GM12891 (cell line): ENCODE data around the gene EPX. TPM values are rescaled to one million over a fixed set of nuclear protein-coding genes. Genes with fewer than 3 reads are reported as not detected.
"Not testable (repeated sequence)": the region's sequence is repeated elsewhere in the genome, so short reads cannot be mapped to it uniquely, and the experiment has no call there.

Source experiments
- DNase-seq: peaks from one replicate; pipeline ENCODE4 v3.0.0; 2011; ENCODE audit warnings: low spot score; ENCODE audit not compliant: insufficient read length
- FAIRE-seq: peaks from 2 replicates; lab custom pipeline; 2011; peaks lifted over from hg19 to GRCh38; lab: Jason Lieb, UNC
- PAX5 ChIP-seq: IDR thresholded peaks from 2 replicates; pipeline ENCODE4 v1.6.1; 2011; ENCODE audit warnings: low read length, moderate library complexity, mild to moderate bottlenecking; ENCODE audit not compliant: insufficient read depth, severe bottlenecking
- POLR2A ChIP-seq: IDR thresholded peaks from 2 replicates; pipeline ENCODE4 v1.6.1; 2011; ENCODE audit warnings: low read depth, low read length, control low read depth
- POLR2AphosphoS5 ChIP-seq: IDR thresholded peaks from 2 replicates; pipeline ENCODE4 v1.6.1; 2011; ENCODE audit warnings: low read depth, low read length, control low read depth
- POU2F2 ChIP-seq: IDR thresholded peaks from 2 replicates; pipeline ENCODE4 v1.6.1; 2011; ENCODE audit warnings: low read depth, mild to moderate bottlenecking, control low read depth, low read length, moderate library complexity
- SPI1 ChIP-seq: IDR thresholded peaks from 2 replicates; pipeline ENCODE4 v1.6.1; 2011; ENCODE audit warnings: low read depth, low read length, control low read depth
- TAF1 ChIP-seq: IDR thresholded peaks from 2 replicates; pipeline ENCODE4 v1.6.1; 2011; ENCODE audit warnings: low read depth, low read length, control low read depth
- polyA plus RNA-seq: library from polyadenylated mRNA; unstranded; fragments of >200 nt; gene quantifications from one replicate; pipeline ENCODE4 v1.2.1, GENCODE V29; 2012; ENCODE audit warnings: low read depth, missing spikeins, inconsistent platforms; ENCODE audit not compliant: missing spikeins

EPX gene
- 0.05 TPM for polyA plus RNA-seq

GRCh38 chr17:58192612-58193011, at the start of gene EPX:
EPX (plus strand) TSS chr17:58192726; CDS start chr17:58192847, 121 bp downstream.
- TF ChIP-seq POLR2AphosphoS5, result no peak
- TF ChIP-seq POLR2A, result no peak
- TF ChIP-seq TAF1, result no peak
- TF ChIP-seq POU2F2, result no peak
- DNase-seq, result no peak
- FAIRE-seq, result no peak

DNA sequence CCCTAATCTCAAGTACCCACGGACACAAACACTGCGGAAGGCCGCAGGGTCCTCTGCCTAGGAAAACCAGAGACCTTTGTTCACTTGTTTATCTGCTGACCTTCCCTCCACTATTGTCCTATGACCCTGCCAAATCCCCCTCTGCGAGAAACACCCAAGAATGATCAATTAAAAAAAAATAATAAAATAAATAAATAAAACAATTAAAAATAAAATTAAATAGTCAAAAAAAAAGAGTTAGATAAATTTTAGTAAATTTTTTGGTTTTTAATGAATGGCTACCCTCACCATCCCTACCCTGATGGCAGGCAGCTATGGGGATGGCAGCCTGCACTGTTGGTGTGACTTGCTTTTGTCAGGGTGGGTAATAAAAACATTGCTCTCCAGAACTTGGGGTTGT, 49.2 kb upstream of the EPX start:
- not testable (repeated sequence) for DNase-seq, FAIRE-seq

GRCh38 chr17:58144801-58145200, 47.7 kb upstream of the EPX start:
- no peak for FAIRE-seq
- no peak for TF ChIP-seq PAX5
- TF ChIP-seq POU2F2, result no peak
- no peak for TF ChIP-seq POLR2A
- TF ChIP-seq POLR2AphosphoS5, result no peak
- TF ChIP-seq TAF1, result no peak
- TF ChIP-seq SPI1, result no peak
- no peak for DNase-seq

DNA sequence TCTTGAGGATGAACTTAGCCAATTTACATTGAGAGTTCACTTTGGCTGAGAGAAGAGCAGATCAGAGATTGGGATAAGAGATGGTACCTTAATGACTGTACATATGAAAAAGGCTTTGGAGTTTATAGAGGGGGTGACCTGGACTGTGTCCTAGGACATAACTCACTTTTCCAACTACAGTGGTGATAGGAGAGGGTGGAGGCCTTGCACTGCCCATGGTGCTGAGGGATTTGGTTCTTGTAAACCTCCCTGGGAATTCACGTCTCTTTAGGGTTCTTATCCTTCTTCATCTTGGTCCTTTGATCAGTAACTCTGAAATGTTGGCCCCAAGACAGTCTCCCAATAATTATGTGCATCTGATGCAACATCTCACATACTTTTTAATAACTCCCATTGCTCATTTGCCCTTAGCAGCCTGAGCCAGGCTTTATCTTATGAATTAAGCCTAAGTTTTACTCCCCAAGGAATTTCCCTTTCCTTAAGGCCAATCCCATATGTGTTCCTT, 44.5 kb upstream of the EPX start, which contains the start of gene OR4D1:
Gene OR4D1 (plus strand): TSS at position 455 of the 505 bp plus-strand sequence. CDS start 6,770 bp downstream, outside the sequence.
- TF ChIP-seq SPI1, result no peak
- no peak for TF ChIP-seq POLR2AphosphoS5
- no peak for TF ChIP-seq TAF1
- TF ChIP-seq POLR2A, result no peak
- no peak for FAIRE-seq
- DNase-seq, result no peak

DNA sequence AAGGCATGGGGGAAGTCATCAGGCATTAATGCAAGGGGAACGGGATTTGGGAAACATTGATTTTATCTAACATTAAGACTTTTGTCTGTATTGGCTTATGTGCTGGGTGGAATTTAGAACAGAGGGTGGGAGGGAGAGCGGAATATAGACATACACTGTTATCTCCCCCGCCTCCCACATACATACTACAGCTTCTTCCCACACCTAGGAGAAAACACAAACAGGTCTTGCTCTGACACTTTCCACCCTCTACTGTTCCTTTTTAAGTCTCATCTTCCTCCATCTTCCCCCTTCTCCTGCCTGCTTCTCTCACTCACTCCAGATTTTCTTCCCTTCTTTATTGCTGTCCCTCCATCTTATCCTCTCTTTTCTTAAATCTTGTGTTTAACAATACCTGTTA, 43.9 kb upstream of the EPX start:
- DNase-seq, result no peak
- no peak for FAIRE-seq
- TF ChIP-seq TAF1 (no peak), POLR2A (no peak), POU2F2 (no peak), POLR2AphosphoS5 (no peak)

DNA sequence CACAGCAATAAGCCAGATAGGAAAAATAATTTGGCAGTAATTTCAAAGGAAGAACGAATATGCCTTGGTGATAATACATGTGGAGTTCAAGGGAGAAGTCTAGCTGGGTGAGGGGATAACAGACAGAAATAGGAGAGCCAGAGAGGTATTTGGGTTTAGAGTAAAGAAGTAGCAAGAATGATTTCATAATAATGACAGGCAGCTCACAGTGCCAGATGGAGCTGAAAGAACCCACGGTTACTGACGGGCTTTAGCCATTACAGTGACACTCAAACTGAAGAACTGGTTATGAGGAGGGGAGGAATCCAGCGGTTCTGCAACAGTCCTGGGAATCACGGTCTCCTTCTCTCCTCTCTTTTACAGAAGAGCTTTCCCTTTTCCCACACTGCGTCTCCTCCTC, 42.1 kb upstream of the EPX start:
- DNase-seq (no peak), FAIRE-seq (no peak)
- TF ChIP-seq SPI1, result no peak
- no peak for TF ChIP-seq POLR2A
- TF ChIP-seq PAX5, result no peak
- TF ChIP-seq TAF1, result no peak
- no peak for TF ChIP-seq POU2F2
- TF ChIP-seq POLR2AphosphoS5, result no peak

DNA sequence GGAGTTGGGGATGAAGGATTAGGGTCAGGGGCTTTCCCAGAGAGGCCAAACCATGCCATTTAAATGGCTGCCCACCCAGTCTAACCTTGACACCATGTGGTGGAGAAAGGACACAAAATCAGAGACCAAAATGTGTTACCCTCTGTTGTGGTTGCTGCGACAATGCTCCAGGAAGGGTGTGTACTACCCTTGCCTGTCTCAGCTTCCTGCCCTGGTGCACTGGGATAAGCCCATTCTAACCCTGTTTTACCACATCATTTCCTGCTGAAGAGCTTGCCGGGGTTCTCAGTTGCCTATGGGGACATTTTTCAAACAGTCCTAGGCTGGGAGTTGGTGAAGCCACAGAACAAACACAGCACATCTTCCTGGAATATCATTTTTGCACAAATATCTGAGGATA, 39.5 kb upstream of the EPX start:
- DNase-seq (no peak), FAIRE-seq (peak; percentile 67)
- no peak for TF ChIP-seq PAX5

- no peak for TF ChIP-seq SPI1
- TF ChIP-seq POU2F2, result no peak
- no peak for TF ChIP-seq POLR2AphosphoS5
- no peak for TF ChIP-seq POLR2A
- TF ChIP-seq TAF1, result no peak
- no peak for TF ChIP-seq PAX5
- FAIRE-seq (no peak), DNase-seq (no peak)
These were observed 38.9 kb upstream of the EPX start for GRCh38 chr17:58153671-58154070.

- TF ChIP-seq PAX5, result no peak
- TF ChIP-seq POU2F2, result no peak
- no peak for TF ChIP-seq SPI1
- no peak for TF ChIP-seq POLR2A
- no peak for TF ChIP-seq POLR2AphosphoS5
- no peak for TF ChIP-seq TAF1
- FAIRE-seq (no peak), DNase-seq (peak; percentile 18)
These were observed 35.4 kb upstream of the EPX start for GRCh38 chr17:58156839-58157803.

- TF ChIP-seq POLR2AphosphoS5, result no peak
- no peak for DNase-seq
- no peak for FAIRE-seq
These were observed 34.3 kb upstream of the EPX start for GRCh38 chr17:58158181-58158580.

DNA sequence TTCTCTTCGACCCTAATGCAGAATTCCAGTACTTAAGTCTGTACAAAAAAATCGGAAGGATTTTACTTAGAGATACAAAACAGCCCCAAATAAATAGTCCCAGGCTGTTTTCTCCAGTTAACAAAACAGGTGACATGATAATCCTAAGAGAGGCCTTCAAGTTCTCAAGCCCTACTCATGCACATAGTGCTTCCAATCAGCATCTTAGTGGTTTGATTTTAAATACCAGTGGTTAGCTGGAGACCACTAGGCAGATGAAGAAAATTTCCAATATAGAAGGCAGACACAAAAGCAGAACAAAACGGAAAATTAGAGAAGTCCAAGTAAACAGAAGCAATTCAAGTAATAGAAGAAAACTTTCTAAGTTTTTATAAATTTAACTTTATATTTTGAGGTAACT, 31.0 kb upstream of the EPX start:
- TF ChIP-seq POLR2A (no peak), POU2F2 (no peak), POLR2AphosphoS5 (no peak)
- no peak for DNase-seq
- no peak for FAIRE-seq
